ENCODE measurements around the gene ANAPC4. TPM values are rescaled to one million over a fixed set of nuclear protein-coding genes. Genes with fewer than 3 reads are reported as not detected.

ANAPC4 gene
- total and polyA plus RNA-seq, 2 donors (not counting 1 experiment from before 2014, with no cell fraction given): 15.9 to 27.1 TPM

DNA sequence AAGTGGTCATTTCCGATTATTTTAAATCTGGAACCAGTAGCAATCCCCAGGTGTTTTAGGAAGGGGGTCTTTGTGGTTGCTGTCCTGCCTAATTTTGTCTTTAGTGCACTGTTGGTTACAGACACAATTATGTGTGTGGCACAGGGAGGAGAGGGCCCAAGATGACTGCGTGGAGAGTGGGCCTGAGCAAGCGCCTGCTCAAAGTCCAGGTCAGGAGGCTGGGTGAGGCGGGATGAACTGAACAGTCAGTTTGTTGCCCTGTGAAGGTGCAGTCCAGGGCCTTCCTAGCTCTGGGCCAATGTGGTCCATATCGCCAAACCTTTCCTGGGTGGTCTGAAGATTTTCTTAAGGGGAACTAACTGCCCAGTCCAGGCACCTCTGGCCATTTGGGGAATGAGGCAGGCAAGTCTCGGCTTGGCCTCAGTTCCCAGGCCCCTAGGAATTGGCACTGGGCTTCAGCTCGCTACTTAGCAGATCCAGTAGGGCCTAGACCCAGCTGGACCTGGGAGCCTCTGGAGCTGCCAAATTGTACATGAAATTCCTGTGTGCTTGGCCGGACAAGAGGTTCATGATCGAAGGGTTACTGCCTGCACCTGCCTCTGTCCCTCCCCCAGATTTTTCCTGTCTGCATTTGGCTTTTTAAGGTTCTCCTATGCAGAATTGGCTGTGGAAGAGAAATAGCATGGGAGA is 47.6 kb downstream of the ANAPC4 start:
- TF ChIP-seq, protein P1, sequence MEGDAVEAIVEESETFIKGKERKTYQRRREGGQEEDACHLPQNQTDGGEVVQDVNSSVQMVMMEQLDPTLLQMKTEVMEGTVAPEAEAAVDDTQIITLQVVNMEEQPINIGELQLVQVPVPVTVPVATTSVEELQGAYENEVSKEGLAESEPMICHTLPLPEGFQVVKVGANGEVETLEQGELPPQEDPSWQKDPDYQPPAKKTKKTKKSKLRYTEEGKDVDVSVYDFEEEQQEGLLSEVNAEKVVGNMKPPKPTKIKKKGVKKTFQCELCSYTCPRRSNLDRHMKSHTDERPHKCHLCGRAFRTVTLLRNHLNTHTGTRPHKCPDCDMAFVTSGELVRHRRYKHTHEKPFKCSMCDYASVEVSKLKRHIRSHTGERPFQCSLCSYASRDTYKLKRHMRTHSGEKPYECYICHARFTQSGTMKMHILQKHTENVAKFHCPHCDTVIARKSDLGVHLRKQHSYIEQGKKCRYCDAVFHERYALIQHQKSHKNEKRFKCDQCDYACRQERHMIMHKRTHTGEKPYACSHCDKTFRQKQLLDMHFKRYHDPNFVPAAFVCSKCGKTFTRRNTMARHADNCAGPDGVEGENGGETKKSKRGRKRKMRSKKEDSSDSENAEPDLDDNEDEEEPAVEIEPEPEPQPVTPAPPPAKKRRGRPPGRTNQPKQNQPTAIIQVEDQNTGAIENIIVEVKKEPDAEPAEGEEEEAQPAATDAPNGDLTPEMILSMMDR (conservative IDR thresholded peaks at IDR 0.05 in 1 of 2, IDR thresholded peaks at IDR 0.05 in 1 of 2; ENCODE audit: low read depth in 1 of 2, low read length in 2 of 2): no peak
- no peak for TF ChIP-seq EZH2 (IDR thresholded peaks at IDR 0.05; ENCODE audit: low read length, missing control alignments)

GRCh38 chr4:25425361-25425760 is 48.3 kb downstream of the ANAPC4 start:
- Histone ChIP-seq H4K20me1 (ENCODE audit: control insufficient read depth, extremely low read depth, insufficient read depth, low read length) (no peaks in the 10 kb centered on the region), H3K4me1 (ENCODE audit: control insufficient read depth, extremely low read depth, insufficient read depth, low read length) (no peaks in the 10 kb centered on the region), H3K36me3 (ENCODE audit: control insufficient read depth, insufficient read depth, low read length) (no peaks in the 10 kb centered on the region), H3K4me2 (ENCODE audit: extremely low read depth, insufficient read depth, low read length) (no peak overlapping the region), H3K9me3 (ENCODE audit: control insufficient read depth, insufficient read depth, low read depth, low read length) (no peaks in the 10 kb centered on the region), H3K9ac (ENCODE audit: insufficient read depth, low read length) (no peak overlapping the region), H3K27ac (ENCODE audit: insufficient read depth, low read length) (no peak overlapping the region), H3K79me2 (ENCODE audit: control insufficient read depth, insufficient read depth, low read length) (no peaks in the 10 kb centered on the region), H3K4me3 (replicated peaks in 1 of 4; ENCODE audit: control extremely low read depth in 1 of 4, insufficient read depth in 1 of 4, low read depth in 3 of 4, low read length in 4 of 4) (no peak overlapping the region), H3K27me3 (ENCODE audit: control insufficient read depth, insufficient read depth, low read length) (no peaks in the 10 kb centered on the region), H2AFZ (ENCODE audit: low read length) (no peak overlapping the region)
- TF ChIP-seq, protein P1 (conservative IDR thresholded peaks at IDR 0.05 in 1 of 2, IDR thresholded peaks at IDR 0.05 in 1 of 2; ENCODE audit: low read depth in 1 of 2, low read length in 2 of 2): no peak
- no peak for TF ChIP-seq EZH2 (IDR thresholded peaks at IDR 0.05; ENCODE audit: low read length, missing control alignments)
- DNase-seq (ENCODE audit: low read depth in 2 of 2): peak in 1 of 2 donors; percentile 19

More for the DNA sequence above, 47.6 kb downstream of the ANAPC4 start:
- Histone ChIP-seq H3K27me3 (ENCODE audit: control insufficient read depth, insufficient read depth, low read length) (no peaks in the 10 kb centered on the region), H3K9ac (ENCODE audit: insufficient read depth, low read length) (no peak overlapping the region), H3K79me2 (ENCODE audit: control insufficient read depth, insufficient read depth, low read length) (no peaks in the 10 kb centered on the region), H3K9me3 (ENCODE audit: control insufficient read depth, insufficient read depth, low read depth, low read length) (no peaks in the 10 kb centered on the region), H3K27ac (ENCODE audit: insufficient read depth, low read length) (no peak overlapping the region), H3K36me3 (ENCODE audit: control insufficient read depth, insufficient read depth, low read length) (no peaks in the 10 kb centered on the region), H3K4me1 (ENCODE audit: control insufficient read depth, extremely low read depth, insufficient read depth, low read length) (no peaks in the 10 kb centered on the region), H4K20me1 (ENCODE audit: control insufficient read depth, extremely low read depth, insufficient read depth, low read length) (no peaks in the 10 kb centered on the region), H2AFZ (ENCODE audit: low read length) (no peak overlapping the region), H3K4me2 (ENCODE audit: extremely low read depth, insufficient read depth, low read length) (no peak overlapping the region), H3K4me3 (replicated peaks in 1 of 4; ENCODE audit: control extremely low read depth in 1 of 4, insufficient read depth in 1 of 4, low read depth in 3 of 4, low read length in 4 of 4) (no peak overlapping the region)
- DNase-seq (ENCODE audit: low read depth in 2 of 2): no peak

- H3K4me3 ChIP-seq (replicated peaks in 1 of 4; ENCODE audit: control extremely low read depth in 1 of 4, insufficient read depth in 1 of 4, low read depth in 3 of 4, low read length in 4 of 4): no peak overlapping the region
- no peak overlapping the region for H3K4me2 ChIP-seq (ENCODE audit: extremely low read depth, insufficient read depth, low read length)
- no peak overlapping the region for H3K27ac ChIP-seq (ENCODE audit: insufficient read depth, low read length)
- no peaks in the 10 kb centered on the region for H3K36me3 ChIP-seq (ENCODE audit: control insufficient read depth, insufficient read depth, low read length)
- H2AFZ ChIP-seq (ENCODE audit: low read length): no peak overlapping the region
- H3K79me2 ChIP-seq (ENCODE audit: control insufficient read depth, insufficient read depth, low read length): no peaks in the 10 kb centered on the region
- no peak for TF ChIP-seq EZH2 (IDR thresholded peaks at IDR 0.05; ENCODE audit: low read length, missing control alignments)
- TF ChIP-seq, protein P1 (conservative IDR thresholded peaks at IDR 0.05 in 1 of 2, IDR thresholded peaks at IDR 0.05 in 1 of 2; ENCODE audit: low read depth in 1 of 2, low read length in 2 of 2): no peak
- H3K9me3 ChIP-seq (ENCODE audit: control insufficient read depth, insufficient read depth, low read depth, low read length): no peaks in the 10 kb centered on the region
- no peak overlapping the region for H3K9ac ChIP-seq (ENCODE audit: insufficient read depth, low read length)
- no peak for DNase-seq (ENCODE audit: low read depth in 2 of 2)
- no peaks in the 10 kb centered on the region for H4K20me1 ChIP-seq (ENCODE audit: control insufficient read depth, extremely low read depth, insufficient read depth, low read length)
- no peaks in the 10 kb centered on the region for H3K4me1 ChIP-seq (ENCODE audit: control insufficient read depth, extremely low read depth, insufficient read depth, low read length)
- no peaks in the 10 kb centered on the region for H3K27me3 ChIP-seq (ENCODE audit: control insufficient read depth, insufficient read depth, low read length)
These were observed 50.8 kb downstream of the ANAPC4 start for GRCh38 chr4:25427871-25428270.

Measured in fibroblast of lung (primary cell).